K562 (cell line): Measurements from ENCODE around the gene CLDND2. TPM values are rescaled to one million over a fixed set of nuclear protein-coding genes. Genes with fewer than 3 reads are reported as not detected.

Experiments
- MTA3 ChIP-seq: fragments of 450-650 bp; formaldehyde crosslinking; IDR thresholded peaks from 2 replicates; pipeline ENCODE4 v1.6.1; 2017; ENCODE audit warnings: mild to moderate bottlenecking, borderline replicate concordance
- OTX1 ChIP-seq: fragments of 450-650 bp; formaldehyde crosslinking; IDR thresholded peaks from 2 replicates; pipeline ENCODE4 v1.4.0; 2022; ENCODE audit warnings: mild to moderate bottlenecking
- ZNF431 ChIP-seq: sonication (generic); formaldehyde crosslinking; IDR thresholded peaks from 2 replicates; pipeline ENCODE4 v1.8.0; 2022; ENCODE audit warnings: mild to moderate bottlenecking, missing genetic modification reagents
- ZNF79 ChIP-seq: fragments of 250-450 bp; sonication (Bioruptor Pico); IDR thresholded peaks from 2 replicates; pipeline ENCODE4 v1.4.0; 2020; ENCODE audit warnings: low read depth, mild to moderate bottlenecking, moderate library complexity
- polyA plus RNA-seq, 8 experiments: library from polyadenylated mRNA; depleted of rRNA in 4 of 8; stranded (reverse) in 5 of 8; unstranded in 3 of 8; fragments of >200 nt; fragmentation: Nextera tagmentation in 2 of 8; fragmentation: Illumina TruSeq in 1 of 8; extraction: Ambion mirVana in 2 of 8; extraction: Trizol in 1 of 8; gene quantifications; 2 replicates each; pipeline versions ENCODE4 v1.2.1 to v1.2.3, GENCODE V29; 2011 to 2014; ENCODE audit warnings: inconsistent platforms in 1 of 8, missing spikeins in 1 of 8
- total RNA-seq, 7 experiments: library from RNA; depleted of rRNA in 6 of 7; stranded (reverse); fragments of >200 nt in 6 of 7; fragmentation: Illumina TruSeq in 2 of 7; extraction: Trizol in 2 of 7; gene quantifications; 2 replicates each; pipeline versions ENCODE4 v1.2.1 to v1.2.3, GENCODE V29; 2011 to 2021; ENCODE audit warnings: low replicate concordance in 1 of 7
- TF ChIP-seq, protein P1 (sequence below): sonication (generic); formaldehyde crosslinking; IDR thresholded peaks from 2 replicates; pipeline ENCODE4 v1.4.0; 2020; ENCODE audit warnings: mild to moderate bottlenecking, missing genetic modification reagents
- TF ChIP-seq, protein P2 (sequence below): fragments of 250-450 bp; sonication (Bioruptor Pico); IDR thresholded peaks from 2 replicates; pipeline ENCODE4 v1.5.0; 2020; ENCODE audit warnings: mild to moderate bottlenecking
- TF ChIP-seq, protein P3 (sequence below): fragments of 450-650 bp; IDR thresholded peaks from 2 replicates; pipeline ENCODE4 v1.6.1; 2016; ENCODE audit warnings: mild to moderate bottlenecking, moderate library complexity
- TF ChIP-seq, protein P4 (sequence below): sonication (generic); formaldehyde crosslinking; IDR thresholded peaks from 2 replicates; pipeline ENCODE4 v1.8.1; 2023; ENCODE audit warnings: mild to moderate bottlenecking, missing genetic modification reagents

The CLDND2 gene
- total and polyA plus RNA-seq, 9 of the 15 experiments (the other 6 are each of a cell fraction or from before 2014, with no cell fraction given) = 0.45 to 4.0 (median 1.2) TPM; not detected in 3

DNA sequence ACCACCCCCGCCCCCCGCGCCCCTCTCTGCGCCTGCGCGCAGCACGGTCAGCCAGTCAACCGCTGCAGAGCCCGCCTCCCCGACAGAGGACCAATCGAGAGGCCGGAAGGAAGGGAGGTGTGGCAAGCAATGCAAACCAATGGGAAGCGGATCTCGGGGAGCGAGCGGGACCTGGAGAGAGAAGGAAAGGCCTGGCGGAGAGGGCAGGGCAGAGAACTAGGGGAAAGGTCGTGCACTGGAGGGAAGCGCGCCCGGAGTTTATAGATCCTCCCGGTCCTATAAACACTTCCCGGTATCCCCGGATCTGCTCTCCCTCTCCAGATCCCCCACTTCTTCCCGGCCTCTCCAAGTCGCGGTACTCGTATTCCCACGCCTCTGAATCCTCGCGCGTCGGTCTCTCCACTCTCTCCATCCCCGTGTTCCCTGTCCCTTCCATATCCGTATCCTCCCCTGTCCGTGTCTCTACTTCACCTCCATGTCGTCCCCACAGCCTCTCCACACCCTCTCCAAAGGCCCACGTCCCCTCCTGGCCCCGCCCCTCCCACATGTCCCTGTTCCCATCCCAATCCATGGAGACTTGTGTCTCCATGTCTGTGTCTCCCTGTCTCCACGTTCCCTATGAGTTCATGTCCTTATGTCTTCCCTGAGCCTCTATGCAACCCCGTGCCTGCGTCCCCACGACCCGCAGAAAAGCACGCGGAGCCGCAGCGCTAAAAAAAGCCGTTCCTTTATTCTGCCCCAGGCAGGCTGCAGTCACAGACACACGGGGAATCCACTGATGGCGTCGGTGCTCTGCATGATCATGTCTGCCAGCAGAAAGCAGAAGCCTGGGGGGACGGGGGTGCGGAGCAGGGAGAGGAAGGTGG is 2.2 kb downstream of the CLDND2 start (continued):
- TF ChIP-seq, protein P1, sequence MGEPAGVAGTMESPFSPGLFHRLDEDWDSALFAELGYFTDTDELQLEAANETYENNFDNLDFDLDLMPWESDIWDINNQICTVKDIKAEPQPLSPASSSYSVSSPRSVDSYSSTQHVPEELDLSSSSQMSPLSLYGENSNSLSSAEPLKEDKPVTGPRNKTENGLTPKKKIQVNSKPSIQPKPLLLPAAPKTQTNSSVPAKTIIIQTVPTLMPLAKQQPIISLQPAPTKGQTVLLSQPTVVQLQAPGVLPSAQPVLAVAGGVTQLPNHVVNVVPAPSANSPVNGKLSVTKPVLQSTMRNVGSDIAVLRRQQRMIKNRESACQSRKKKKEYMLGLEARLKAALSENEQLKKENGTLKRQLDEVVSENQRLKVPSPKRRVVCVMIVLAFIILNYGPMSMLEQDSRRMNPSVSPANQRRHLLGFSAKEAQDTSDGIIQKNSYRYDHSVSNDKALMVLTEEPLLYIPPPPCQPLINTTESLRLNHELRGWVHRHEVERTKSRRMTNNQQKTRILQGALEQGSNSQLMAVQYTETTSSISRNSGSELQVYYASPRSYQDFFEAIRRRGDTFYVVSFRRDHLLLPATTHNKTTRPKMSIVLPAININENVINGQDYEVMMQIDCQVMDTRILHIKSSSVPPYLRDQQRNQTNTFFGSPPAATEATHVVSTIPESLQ (CRISPR knock-in tag) = peak; percentile 68; the same call in 1 of the 2 replicates
- TF ChIP-seq, protein P2, sequence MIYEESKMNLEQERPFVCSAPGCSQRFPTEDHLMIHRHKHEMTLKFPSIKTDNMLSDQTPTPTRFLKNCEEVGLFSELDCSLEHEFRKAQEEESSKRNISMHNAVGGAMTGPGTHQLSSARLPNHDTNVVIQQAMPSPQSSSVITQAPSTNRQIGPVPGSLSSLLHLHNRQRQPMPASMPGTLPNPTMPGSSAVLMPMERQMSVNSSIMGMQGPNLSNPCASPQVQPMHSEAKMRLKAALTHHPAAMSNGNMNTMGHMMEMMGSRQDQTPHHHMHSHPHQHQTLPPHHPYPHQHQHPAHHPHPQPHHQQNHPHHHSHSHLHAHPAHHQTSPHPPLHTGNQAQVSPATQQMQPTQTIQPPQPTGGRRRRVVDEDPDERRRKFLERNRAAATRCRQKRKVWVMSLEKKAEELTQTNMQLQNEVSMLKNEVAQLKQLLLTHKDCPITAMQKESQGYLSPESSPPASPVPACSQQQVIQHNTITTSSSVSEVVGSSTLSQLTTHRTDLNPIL (CRISPR knock-in tag) = no peak
- TF ChIP-seq, protein P3, sequence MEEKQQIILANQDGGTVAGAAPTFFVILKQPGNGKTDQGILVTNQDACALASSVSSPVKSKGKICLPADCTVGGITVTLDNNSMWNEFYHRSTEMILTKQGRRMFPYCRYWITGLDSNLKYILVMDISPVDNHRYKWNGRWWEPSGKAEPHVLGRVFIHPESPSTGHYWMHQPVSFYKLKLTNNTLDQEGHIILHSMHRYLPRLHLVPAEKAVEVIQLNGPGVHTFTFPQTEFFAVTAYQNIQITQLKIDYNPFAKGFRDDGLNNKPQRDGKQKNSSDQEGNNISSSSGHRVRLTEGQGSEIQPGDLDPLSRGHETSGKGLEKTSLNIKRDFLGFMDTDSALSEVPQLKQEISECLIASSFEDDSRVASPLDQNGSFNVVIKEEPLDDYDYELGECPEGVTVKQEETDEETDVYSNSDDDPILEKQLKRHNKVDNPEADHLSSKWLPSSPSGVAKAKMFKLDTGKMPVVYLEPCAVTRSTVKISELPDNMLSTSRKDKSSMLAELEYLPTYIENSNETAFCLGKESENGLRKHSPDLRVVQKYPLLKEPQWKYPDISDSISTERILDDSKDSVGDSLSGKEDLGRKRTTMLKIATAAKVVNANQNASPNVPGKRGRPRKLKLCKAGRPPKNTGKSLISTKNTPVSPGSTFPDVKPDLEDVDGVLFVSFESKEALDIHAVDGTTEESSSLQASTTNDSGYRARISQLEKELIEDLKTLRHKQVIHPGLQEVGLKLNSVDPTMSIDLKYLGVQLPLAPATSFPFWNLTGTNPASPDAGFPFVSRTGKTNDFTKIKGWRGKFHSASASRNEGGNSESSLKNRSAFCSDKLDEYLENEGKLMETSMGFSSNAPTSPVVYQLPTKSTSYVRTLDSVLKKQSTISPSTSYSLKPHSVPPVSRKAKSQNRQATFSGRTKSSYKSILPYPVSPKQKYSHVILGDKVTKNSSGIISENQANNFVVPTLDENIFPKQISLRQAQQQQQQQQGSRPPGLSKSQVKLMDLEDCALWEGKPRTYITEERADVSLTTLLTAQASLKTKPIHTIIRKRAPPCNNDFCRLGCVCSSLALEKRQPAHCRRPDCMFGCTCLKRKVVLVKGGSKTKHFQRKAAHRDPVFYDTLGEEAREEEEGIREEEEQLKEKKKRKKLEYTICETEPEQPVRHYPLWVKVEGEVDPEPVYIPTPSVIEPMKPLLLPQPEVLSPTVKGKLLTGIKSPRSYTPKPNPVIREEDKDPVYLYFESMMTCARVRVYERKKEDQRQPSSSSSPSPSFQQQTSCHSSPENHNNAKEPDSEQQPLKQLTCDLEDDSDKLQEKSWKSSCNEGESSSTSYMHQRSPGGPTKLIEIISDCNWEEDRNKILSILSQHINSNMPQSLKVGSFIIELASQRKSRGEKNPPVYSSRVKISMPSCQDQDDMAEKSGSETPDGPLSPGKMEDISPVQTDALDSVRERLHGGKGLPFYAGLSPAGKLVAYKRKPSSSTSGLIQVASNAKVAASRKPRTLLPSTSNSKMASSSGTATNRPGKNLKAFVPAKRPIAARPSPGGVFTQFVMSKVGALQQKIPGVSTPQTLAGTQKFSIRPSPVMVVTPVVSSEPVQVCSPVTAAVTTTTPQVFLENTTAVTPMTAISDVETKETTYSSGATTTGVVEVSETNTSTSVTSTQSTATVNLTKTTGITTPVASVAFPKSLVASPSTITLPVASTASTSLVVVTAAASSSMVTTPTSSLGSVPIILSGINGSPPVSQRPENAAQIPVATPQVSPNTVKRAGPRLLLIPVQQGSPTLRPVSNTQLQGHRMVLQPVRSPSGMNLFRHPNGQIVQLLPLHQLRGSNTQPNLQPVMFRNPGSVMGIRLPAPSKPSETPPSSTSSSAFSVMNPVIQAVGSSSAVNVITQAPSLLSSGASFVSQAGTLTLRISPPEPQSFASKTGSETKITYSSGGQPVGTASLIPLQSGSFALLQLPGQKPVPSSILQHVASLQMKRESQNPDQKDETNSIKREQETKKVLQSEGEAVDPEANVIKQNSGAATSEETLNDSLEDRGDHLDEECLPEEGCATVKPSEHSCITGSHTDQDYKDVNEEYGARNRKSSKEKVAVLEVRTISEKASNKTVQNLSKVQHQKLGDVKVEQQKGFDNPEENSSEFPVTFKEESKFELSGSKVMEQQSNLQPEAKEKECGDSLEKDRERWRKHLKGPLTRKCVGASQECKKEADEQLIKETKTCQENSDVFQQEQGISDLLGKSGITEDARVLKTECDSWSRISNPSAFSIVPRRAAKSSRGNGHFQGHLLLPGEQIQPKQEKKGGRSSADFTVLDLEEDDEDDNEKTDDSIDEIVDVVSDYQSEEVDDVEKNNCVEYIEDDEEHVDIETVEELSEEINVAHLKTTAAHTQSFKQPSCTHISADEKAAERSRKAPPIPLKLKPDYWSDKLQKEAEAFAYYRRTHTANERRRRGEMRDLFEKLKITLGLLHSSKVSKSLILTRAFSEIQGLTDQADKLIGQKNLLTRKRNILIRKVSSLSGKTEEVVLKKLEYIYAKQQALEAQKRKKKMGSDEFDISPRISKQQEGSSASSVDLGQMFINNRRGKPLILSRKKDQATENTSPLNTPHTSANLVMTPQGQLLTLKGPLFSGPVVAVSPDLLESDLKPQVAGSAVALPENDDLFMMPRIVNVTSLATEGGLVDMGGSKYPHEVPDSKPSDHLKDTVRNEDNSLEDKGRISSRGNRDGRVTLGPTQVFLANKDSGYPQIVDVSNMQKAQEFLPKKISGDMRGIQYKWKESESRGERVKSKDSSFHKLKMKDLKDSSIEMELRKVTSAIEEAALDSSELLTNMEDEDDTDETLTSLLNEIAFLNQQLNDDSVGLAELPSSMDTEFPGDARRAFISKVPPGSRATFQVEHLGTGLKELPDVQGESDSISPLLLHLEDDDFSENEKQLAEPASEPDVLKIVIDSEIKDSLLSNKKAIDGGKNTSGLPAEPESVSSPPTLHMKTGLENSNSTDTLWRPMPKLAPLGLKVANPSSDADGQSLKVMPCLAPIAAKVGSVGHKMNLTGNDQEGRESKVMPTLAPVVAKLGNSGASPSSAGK = peak; percentile 33; the same call in 1 of the 2 replicates
- peak; percentile 93; the same call in 1 of the 2 replicates for TF ChIP-seq OTX1
- TF ChIP-seq MTA3 = 0 out of 2 replicates have a peak, but pooled peaks have one; percentile 38
- no peak for TF ChIP-seq ZNF79 (CRISPR knock-in tag)
- peak; percentile 42; the same call in 1 of the 2 replicates for TF ChIP-seq ZNF431
- TF ChIP-seq, protein P4, sequence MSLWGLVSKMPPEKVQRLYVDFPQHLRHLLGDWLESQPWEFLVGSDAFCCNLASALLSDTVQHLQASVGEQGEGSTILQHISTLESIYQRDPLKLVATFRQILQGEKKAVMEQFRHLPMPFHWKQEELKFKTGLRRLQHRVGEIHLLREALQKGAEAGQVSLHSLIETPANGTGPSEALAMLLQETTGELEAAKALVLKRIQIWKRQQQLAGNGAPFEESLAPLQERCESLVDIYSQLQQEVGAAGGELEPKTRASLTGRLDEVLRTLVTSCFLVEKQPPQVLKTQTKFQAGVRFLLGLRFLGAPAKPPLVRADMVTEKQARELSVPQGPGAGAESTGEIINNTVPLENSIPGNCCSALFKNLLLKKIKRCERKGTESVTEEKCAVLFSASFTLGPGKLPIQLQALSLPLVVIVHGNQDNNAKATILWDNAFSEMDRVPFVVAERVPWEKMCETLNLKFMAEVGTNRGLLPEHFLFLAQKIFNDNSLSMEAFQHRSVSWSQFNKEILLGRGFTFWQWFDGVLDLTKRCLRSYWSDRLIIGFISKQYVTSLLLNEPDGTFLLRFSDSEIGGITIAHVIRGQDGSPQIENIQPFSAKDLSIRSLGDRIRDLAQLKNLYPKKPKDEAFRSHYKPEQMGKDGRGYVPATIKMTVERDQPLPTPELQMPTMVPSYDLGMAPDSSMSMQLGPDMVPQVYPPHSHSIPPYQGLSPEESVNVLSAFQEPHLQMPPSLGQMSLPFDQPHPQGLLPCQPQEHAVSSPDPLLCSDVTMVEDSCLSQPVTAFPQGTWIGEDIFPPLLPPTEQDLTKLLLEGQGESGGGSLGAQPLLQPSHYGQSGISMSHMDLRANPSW (CRISPR knock-in tag) = no peak
